CD8-positive, alpha-beta memory T cell (primary cell): ENCODE results near the gene TOP2B. TPM values are rescaled to one million over a fixed set of nuclear protein-coding genes. Genes with fewer than 3 reads are reported as not detected.

ENCODE experiments used
- CTCF ChIA-PET: fragments of 350-600 bp; sonication (Branson Sonifier 250); formaldehyde crosslinking; loops from one replicate; lab custom pipeline; 2021; ENCODE audit warnings: antibody characterized with exemption; lab: Charles Lee
- POLR2A ChIA-PET: fragments of 350-600 bp; sonication (Branson Sonifier 250); formaldehyde crosslinking; loops from one replicate; lab custom pipeline; 2021; ENCODE audit warnings: antibody characterized with exemption; lab: Charles Lee
- DNase-seq, 5 donors: peaks; one replicate each; pipeline versions ENCODE4 v3.0.0 to v3.0.0-alpha.2; 2020 to 2022; ENCODE audit warnings: mixed read lengths in 1 of 5
- H3K27ac ChIP-seq: one replicate; pipeline ENCODE4 v1.7.0; 2013; ENCODE audit warnings: low read depth, mild to moderate bottlenecking, low read length, moderate library complexity
- H3K27me3 ChIP-seq: 2 replicates; pipeline ENCODE4 v1.7.0; 2013; ENCODE audit warnings: low read length, mild to moderate bottlenecking; ENCODE audit not compliant: insufficient read depth, poor library complexity, severe bottlenecking
- H3K36me3 ChIP-seq: 2 replicates; pipeline ENCODE4 v1.7.0; 2013; ENCODE audit warnings: mild to moderate bottlenecking, low read length, moderate library complexity; ENCODE audit not compliant: insufficient read depth
- H3K4me1 ChIP-seq: 2 replicates; pipeline ENCODE4 v1.7.0; 2013; ENCODE audit warnings: mild to moderate bottlenecking, low read length, moderate library complexity; ENCODE audit not compliant: insufficient read depth
- H3K4me3 ChIP-seq: 2 replicates; pipeline ENCODE4 v1.7.0; 2013; ENCODE audit warnings: mild to moderate bottlenecking, low read length
- H3K9me3 ChIP-seq: 2 replicates; pipeline ENCODE4 v1.7.0; 2013; ENCODE audit warnings: mild to moderate bottlenecking, low read length
- H3K27ac Mint-ChIP-seq, 8 donors: one replicate each; pipeline ENCODE4 v1.8.0; 2020 to 2021; ENCODE audit warnings: mixed read lengths in 8 of 8, mild to moderate bottlenecking in 6 of 8, inconsistent platforms in 3 of 8, moderate library complexity in 3 of 8
- H3K27me3 Mint-ChIP-seq, 2 donors: one replicate each; pipeline ENCODE4 v1.8.0; 2020 to 2021; ENCODE audit warnings: mixed read lengths in 2 of 2, mild to moderate bottlenecking in 1 of 2, moderate library complexity in 1 of 2
- H3K36me3 Mint-ChIP-seq, 3 donors: one replicate each; pipeline ENCODE4 v1.8.0; 2020 to 2021; ENCODE audit warnings: mixed read lengths in 3 of 3, inconsistent platforms in 1 of 3, mild to moderate bottlenecking in 1 of 3
- H3K4me1 Mint-ChIP-seq, 3 donors: one replicate each; pipeline ENCODE4 v1.8.0; 2020 to 2021; ENCODE audit warnings: mixed read lengths in 3 of 3, inconsistent platforms in 1 of 3, mild to moderate bottlenecking in 1 of 3
- H3K4me3 Mint-ChIP-seq, 7 donors: one replicate each; pipeline ENCODE4 v1.8.0; 2020 to 2021; ENCODE audit warnings: mixed read lengths in 7 of 7, mild to moderate bottlenecking in 6 of 7, moderate library complexity in 4 of 7, inconsistent platforms in 2 of 7
- H3K9me3 Mint-ChIP-seq, 5 donors: one replicate each; pipeline ENCODE4 v1.8.0; 2020 to 2022; ENCODE audit warnings: mixed read lengths in 5 of 5, mild to moderate bottlenecking in 3 of 5, moderate library complexity in 2 of 5, inconsistent platforms in 1 of 5
- polyA plus RNA-seq: library from polyadenylated mRNA; unstranded; fragments of 300-500 nt; fragmentation: Illumina TruSeq; gene quantifications from one replicate; pipeline ENCODE4 v1.2.3, GENCODE V29; 2021
- total RNA-seq, 2 experiments: library from RNA; stranded (reverse); gene quantifications; one replicate each; pipeline ENCODE4 v1.2.3, GENCODE V29; 2021

Gene TOP2B
- total and polyA plus RNA-seq, 3 experiments from 2014 or later = 96.5 to 99.6 (median 98.6) TPM

DNA sequence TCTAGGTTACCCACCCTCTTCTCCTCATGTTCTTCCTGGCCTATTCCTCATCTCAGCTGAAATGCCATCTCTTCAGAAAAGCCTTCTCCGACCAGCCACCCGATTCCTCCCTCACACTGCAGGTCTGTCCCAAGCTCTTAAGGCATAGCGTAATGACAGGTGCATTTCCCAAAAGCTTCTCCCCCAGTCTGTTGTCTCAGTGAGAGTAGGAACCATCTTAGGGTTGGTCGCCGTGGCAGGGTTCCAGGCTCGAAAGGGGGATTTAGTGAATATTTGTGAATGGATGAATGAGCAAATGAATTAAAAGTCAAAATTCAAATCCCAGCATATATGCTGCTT lies 78.6 kb downstream of the TOP2B start:
- H3K9me3 ChIP-seq = no peaks in the 10 kb centered on the region
- Mint-ChIP-seq H3K4me1 (no peaks in the 10 kb centered on the region), H3K4me3 (no peak overlapping the region), H3K36me3 (no peaks in the 10 kb centered on the region), H3K27ac (no peak overlapping the region), H3K9me3 (peaks cover 0 to 2% (median 0%) of the 10 kb centered on the region in 5 donors), H3K27me3 (peaks cover 12 to 25% of the 10 kb centered on the region in 2 donors)
- H3K36me3 ChIP-seq = no peaks in the 10 kb centered on the region
- H3K4me1 ChIP-seq = no peaks in the 10 kb centered on the region
- no peak overlapping the region for H3K4me3 ChIP-seq
- no peak for DNase-seq
- H3K27ac ChIP-seq = no peak overlapping the region
- ChIA-PET POLR2A (no interaction called here), CTCF (no interaction called here)
- H3K27me3 ChIP-seq = peaks cover 7% of the 10 kb centered on the region

DNA sequence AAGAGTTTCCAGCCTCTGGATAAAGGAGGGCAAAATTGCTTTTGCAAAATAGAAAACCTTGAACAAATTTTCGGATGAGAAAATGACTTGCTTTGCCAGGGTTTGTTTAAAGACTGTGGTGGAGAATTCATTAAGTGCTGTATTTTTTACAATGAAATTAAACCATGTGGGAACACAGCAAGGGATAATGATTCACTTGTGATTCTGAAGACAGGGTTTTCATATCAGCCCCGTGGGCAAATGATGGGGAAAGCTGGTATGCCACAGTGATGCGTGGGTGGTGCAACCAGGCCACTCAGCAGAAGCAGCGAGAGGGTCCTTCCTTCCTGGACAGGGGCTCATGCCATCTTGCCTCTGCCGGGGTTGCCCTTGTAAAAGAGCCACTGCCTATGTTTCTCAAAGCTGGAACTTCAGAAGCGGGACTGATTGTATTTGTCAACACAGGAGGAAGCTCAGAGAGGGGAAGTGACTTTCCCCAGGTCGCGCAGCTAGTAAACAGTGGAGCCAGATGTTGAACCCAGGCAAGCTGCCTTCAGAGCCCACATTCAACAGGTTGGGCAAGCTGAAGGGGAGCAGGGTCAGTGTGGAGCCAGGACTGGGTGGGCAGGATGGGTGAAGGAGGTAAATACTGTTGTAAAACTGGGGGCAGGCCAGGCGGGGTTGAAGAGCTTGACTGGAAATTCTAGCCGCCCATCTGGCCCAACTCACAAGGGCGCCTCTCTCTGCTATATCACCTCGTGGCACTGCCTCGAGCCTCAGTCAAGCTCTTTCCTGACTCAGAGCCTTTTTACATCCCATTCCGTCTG lies 79.1 kb downstream of the TOP2B start:
- Histone ChIP-seq H3K27ac (no peak overlapping the region), H3K27me3 (peaks cover 7% of the 10 kb centered on the region), H3K9me3 (no peaks in the 10 kb centered on the region), H3K4me1 (no peaks in the 10 kb centered on the region), H3K36me3 (no peaks in the 10 kb centered on the region), H3K4me3 (no peak overlapping the region)
- H3K27me3 Mint-ChIP-seq = peaks cover 12 to 25% of the 10 kb centered on the region in 2 donors
- H3K4me3 Mint-ChIP-seq = no peak overlapping the region
- H3K36me3 Mint-ChIP-seq = no peaks in the 10 kb centered on the region
- POLR2A ChIA-PET = no interaction called here
- no peak for DNase-seq
- no peaks in the 10 kb centered on the region for H3K4me1 Mint-ChIP-seq
- no peak overlapping the region for H3K27ac Mint-ChIP-seq
- CTCF ChIA-PET = interaction anchor here (0.6 kb wide), 1 partner anchor 355 kb away, joined by 3 read pairs; no protein-coding TSS in a partner anchor
- peaks cover 0 to 2% (median 0%) of the 10 kb centered on the region in 5 donors for H3K9me3 Mint-ChIP-seq

DNA sequence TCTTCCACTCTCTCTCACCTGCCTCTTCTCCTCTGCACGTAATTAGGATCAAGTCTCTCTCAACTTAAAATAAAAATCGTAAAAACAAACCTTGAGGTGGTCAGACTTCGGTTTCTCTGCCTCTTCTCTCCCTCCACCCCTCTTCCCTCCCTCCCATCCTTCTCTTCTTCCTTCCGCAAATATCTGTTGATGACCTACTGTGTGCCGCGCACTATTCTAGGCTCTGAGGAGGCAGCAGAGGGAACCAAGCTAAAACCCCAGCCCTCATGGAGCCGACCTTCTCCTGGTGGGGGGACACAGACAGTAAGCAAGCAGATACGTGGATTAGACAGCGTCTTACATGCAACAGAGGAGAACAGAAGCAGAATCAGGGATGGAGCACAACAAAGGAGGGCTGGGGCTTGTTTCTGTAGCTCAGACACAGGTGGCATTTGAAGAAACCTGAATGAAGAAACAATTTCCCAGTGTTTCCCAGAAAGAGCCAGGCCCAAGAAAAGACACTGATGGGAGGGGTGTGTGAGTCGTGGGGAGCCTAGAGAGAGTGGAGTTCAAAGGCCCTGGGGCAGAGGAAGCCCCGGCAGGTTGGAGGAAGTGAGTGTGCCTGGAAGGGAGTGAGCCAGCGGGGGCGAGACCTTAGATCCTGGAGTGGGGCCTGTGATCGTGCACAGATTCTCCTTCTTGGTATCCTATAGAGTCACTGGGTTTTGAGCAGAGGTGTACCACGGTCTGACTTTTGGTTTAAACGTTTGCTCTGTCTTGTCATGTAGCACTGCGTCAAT lies 80.5 kb downstream of the TOP2B start:
- no peak overlapping the region for H3K4me3 ChIP-seq
- H3K9me3 Mint-ChIP-seq = peaks cover 0 to 2% (median 0%) of the 10 kb centered on the region in 5 donors
- ChIA-PET CTCF (no interaction called here), POLR2A (no interaction called here)
- H3K9me3 ChIP-seq = no peaks in the 10 kb centered on the region
- H3K4me1 ChIP-seq = no peaks in the 10 kb centered on the region
- H3K27me3 Mint-ChIP-seq = peaks cover 15 to 31% of the 10 kb centered on the region in 2 donors
- H3K27ac ChIP-seq = no peak overlapping the region
- H3K4me3 Mint-ChIP-seq = no peak overlapping the region
- no peak for DNase-seq
- no peaks in the 10 kb centered on the region for H3K4me1 Mint-ChIP-seq
- H3K27ac Mint-ChIP-seq = no peak overlapping the region
- no peaks in the 10 kb centered on the region for H3K36me3 Mint-ChIP-seq
- peaks cover 7% of the 10 kb centered on the region for H3K27me3 ChIP-seq
- no peaks in the 10 kb centered on the region for H3K36me3 ChIP-seq

DNA sequence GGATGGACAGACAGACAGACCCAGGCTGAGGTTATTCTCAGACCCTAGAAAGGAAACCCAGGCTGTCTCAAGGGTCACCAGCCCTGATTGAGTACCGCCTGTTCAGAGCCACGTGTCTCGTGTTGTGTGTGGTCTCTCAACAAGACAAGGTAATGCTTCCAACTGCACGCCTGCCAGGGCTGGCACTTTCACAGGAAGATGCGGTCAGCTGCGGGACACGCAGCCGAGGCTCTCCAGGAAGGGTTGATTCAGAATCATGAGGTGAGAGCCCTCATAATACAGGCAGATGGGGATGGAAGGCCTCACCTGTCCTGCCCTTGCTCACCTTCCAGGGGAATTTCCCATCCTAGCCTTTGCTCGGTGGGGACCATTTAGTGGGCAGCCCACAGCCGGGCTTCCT lies 81.4 kb downstream of the TOP2B start:
- peaks cover 0 to 2% (median 0%) of the 10 kb centered on the region in 5 donors for H3K9me3 Mint-ChIP-seq
- H3K27me3 Mint-ChIP-seq = peaks cover 15 to 31% of the 10 kb centered on the region in 2 donors
- no peak overlapping the region for H3K4me3 Mint-ChIP-seq
- Histone ChIP-seq H3K27me3 (peaks cover 7% of the 10 kb centered on the region), H3K9me3 (no peaks in the 10 kb centered on the region), H3K27ac (no peak overlapping the region), H3K4me3 (no peak overlapping the region), H3K4me1 (no peaks in the 10 kb centered on the region), H3K36me3 (no peaks in the 10 kb centered on the region)
- no peak for DNase-seq
- no peaks in the 10 kb centered on the region for H3K36me3 Mint-ChIP-seq
- POLR2A ChIA-PET = no interaction called here
- no peaks in the 10 kb centered on the region for H3K4me1 Mint-ChIP-seq
- CTCF ChIA-PET = interaction anchor here (1.1 kb wide), 1 partner anchor 10 kb away, joined by 3 read pairs; no protein-coding TSS in a partner anchor
- no peak overlapping the region for H3K27ac Mint-ChIP-seq

DNA sequence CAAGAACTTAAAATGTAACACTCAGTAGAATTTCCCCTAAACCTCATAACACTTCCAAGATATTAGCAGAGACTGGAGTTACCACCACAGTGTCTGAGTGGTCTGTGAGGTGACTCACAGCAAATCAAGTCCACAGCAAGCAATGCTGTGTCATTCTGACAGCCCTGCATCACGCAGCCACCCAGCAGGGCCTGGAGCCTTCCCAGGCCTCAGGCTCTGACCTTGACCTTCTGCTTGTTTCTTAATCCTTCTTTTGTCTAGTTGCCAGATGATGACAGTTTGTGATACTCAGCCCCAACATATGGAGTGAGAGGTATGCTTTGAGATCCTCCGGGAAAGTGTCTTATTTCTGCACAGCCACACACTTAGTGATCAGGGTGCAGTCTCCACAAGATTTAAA lies 82.5 kb downstream of the TOP2B start:
- ChIA-PET POLR2A (no interaction called here), CTCF (interaction anchor here (1.1 kb wide), 1 partner anchor 11 kb away, joined by 3 read pairs; no protein-coding TSS in a partner anchor)
- Histone ChIP-seq H3K36me3 (no peaks in the 10 kb centered on the region), H3K9me3 (no peaks in the 10 kb centered on the region), H3K4me3 (no peak overlapping the region), H3K4me1 (no peaks in the 10 kb centered on the region), H3K27ac (no peak overlapping the region), H3K27me3 (peaks cover 7% of the 10 kb centered on the region)
- no peaks in the 10 kb centered on the region for H3K36me3 Mint-ChIP-seq
- peaks cover 15 to 32% of the 10 kb centered on the region in 2 donors for H3K27me3 Mint-ChIP-seq
- peaks cover 0 to 2% (median 0%) of the 10 kb centered on the region in 5 donors for H3K9me3 Mint-ChIP-seq
- DNase-seq = no peak
- no peaks in the 10 kb centered on the region for H3K4me1 Mint-ChIP-seq
- no peak overlapping the region for H3K27ac Mint-ChIP-seq
- H3K4me3 Mint-ChIP-seq = no peak overlapping the region

DNA sequence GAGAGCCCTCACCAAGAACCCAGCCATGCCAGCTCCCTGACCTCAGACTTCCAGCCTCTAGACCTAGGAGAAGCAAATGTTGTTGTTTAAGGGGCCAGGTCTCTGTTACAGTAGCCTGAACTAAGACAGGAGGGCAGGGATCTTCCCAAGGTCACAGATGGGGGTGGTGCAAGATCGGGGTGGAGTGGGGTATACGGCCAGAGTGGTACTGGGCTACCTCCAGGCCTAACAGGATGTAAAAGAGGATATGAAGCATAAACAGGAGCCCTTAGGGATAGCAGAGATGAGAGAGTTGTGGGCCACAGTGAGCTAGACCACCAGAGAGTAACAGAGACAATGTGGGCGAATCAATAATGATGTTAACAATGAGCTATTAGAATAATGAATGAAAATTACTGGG lies 82.9 kb downstream of the TOP2B start:
- peaks cover 7% of the 10 kb centered on the region for H3K27me3 ChIP-seq
- H3K27me3 Mint-ChIP-seq = peaks cover 18 to 36% of the 10 kb centered on the region in 2 donors
- CTCF ChIA-PET = interaction anchor here (1.3 kb wide), 1 partner anchor 11 kb away, joined by 3 read pairs; no protein-coding TSS in a partner anchor

DNA sequence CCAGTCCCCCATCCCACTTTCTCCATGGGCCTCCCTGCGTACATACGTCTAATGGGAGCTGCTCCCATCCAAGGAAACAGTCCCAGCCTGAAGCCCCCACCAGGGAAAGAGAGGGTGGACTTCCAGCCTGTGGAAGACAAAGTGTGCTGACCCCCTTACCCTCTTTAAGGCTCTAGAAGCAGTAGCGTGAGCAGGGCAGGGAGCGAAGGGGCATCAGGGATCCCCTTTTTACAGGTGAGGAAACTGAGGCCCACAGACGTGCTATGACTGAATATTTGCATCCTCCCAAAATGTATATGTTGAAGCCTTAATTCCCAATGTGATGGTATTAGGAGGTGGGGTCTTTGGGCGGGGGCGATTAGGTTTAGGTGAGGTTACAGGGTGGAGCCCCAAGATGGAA lies 83.4 kb downstream of the TOP2B start:
- no peak for DNase-seq
- no peak overlapping the region for H3K4me3 ChIP-seq
- Mint-ChIP-seq H3K27me3 (peaks cover 23 to 40% of the 10 kb centered on the region in 2 donors), H3K9me3 (no peaks in the 10 kb centered on the region), H3K4me1 (no peaks in the 10 kb centered on the region), H3K36me3 (no peaks in the 10 kb centered on the region), H3K4me3 (no peak overlapping the region), H3K27ac (no peak overlapping the region)
- peaks cover 7% of the 10 kb centered on the region for H3K27me3 ChIP-seq
- no peaks in the 10 kb centered on the region for H3K36me3 ChIP-seq
- no peaks in the 10 kb centered on the region for H3K9me3 ChIP-seq
- no peak overlapping the region for H3K27ac ChIP-seq
- CTCF ChIA-PET = interaction anchor here (1.3 kb wide), 1 partner anchor 11 kb away, joined by 3 read pairs; no protein-coding TSS in a partner anchor
- H3K4me1 ChIP-seq = no peaks in the 10 kb centered on the region
- POLR2A ChIA-PET = no interaction called here

More for the DNA sequence above, 82.9 kb downstream of the TOP2B start:
- no peaks in the 10 kb centered on the region for H3K36me3 Mint-ChIP-seq
- POLR2A ChIA-PET = no interaction called here
- no peaks in the 10 kb centered on the region for H3K4me1 ChIP-seq
- H3K9me3 Mint-ChIP-seq = peaks cover 0 to 2% (median 0%) of the 10 kb centered on the region in 5 donors
- H3K27ac Mint-ChIP-seq = no peak overlapping the region
- H3K4me3 ChIP-seq = no peak overlapping the region
- H3K4me1 Mint-ChIP-seq = no peaks in the 10 kb centered on the region
- H3K9me3 ChIP-seq = no peaks in the 10 kb centered on the region
- H3K4me3 Mint-ChIP-seq = no peak overlapping the region
- no peak for DNase-seq
- H3K36me3 ChIP-seq = no peaks in the 10 kb centered on the region
- H3K27ac ChIP-seq = no peak overlapping the region

DNA sequence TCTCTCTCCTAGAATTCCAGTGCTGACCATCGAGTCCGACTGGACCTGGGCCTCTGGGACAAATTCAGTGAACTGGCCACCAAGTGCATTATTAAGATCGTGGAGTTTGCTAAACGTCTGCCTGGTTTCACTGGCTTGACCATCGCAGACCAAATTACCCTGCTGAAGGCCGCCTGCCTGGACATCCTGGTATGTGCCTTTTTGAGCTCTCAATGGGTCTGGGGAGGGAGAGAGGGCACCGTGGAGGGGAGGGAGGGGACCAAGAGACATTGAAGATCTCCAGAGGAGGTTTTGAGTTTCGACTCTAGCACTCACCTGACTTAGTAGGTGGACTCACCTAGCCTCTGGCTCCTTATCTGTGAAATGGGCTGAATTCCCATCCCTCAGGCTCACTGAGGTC lies 84.2 kb downstream of the TOP2B start:
- Mint-ChIP-seq H3K4me1 (no peaks in the 10 kb centered on the region), H3K27me3 (peaks cover 23 to 37% of the 10 kb centered on the region in 2 donors), H3K36me3 (no peaks in the 10 kb centered on the region), H3K27ac (no peak overlapping the region), H3K4me3 (no peak overlapping the region), H3K9me3 (no peaks in the 10 kb centered on the region)
- no peaks in the 10 kb centered on the region for H3K4me1 ChIP-seq
- H3K36me3 ChIP-seq = no peaks in the 10 kb centered on the region
- no peak overlapping the region for H3K4me3 ChIP-seq
- no peak overlapping the region for H3K27ac ChIP-seq
- no peaks in the 10 kb centered on the region for H3K9me3 ChIP-seq
- POLR2A ChIA-PET = no interaction called here
- peaks cover 7% of the 10 kb centered on the region for H3K27me3 ChIP-seq
- no peak for DNase-seq
- CTCF ChIA-PET = interaction anchor here (1.3 kb wide), 1 partner anchor 12 kb away, joined by 3 read pairs; no protein-coding TSS in a partner anchor
